Activated naive CD8-positive, alpha-beta T cell (primary cell): Measurements from ENCODE around the gene GRPEL2.
"Not testable (repeated sequence)": the region's sequence is repeated elsewhere in the genome, so short reads cannot be mapped to it uniquely, and the experiment has no call there.

ENCODE experiments used
- H3K27ac Mint-ChIP-seq: one replicate; pipeline ENCODE4 v1.8.0; 2021; ENCODE audit warnings: mixed read lengths
- H3K27me3 Mint-ChIP-seq: one replicate; pipeline ENCODE4 v1.8.0; 2021; ENCODE audit warnings: mixed read lengths
- H3K36me3 Mint-ChIP-seq: one replicate; pipeline ENCODE4 v1.8.0; 2021; ENCODE audit warnings: mixed read lengths
- H3K4me1 Mint-ChIP-seq: one replicate; pipeline ENCODE4 v1.8.0; 2021; ENCODE audit warnings: low read depth, mixed read lengths
- H3K4me3 Mint-ChIP-seq: one replicate; pipeline ENCODE4 v1.8.0; 2021; ENCODE audit warnings: mild to moderate bottlenecking, mixed read lengths
- H3K9me3 Mint-ChIP-seq: one replicate; pipeline ENCODE4 v1.8.0; 2021; ENCODE audit warnings: low read depth, mixed read lengths

The GRPEL2 gene

DNA sequence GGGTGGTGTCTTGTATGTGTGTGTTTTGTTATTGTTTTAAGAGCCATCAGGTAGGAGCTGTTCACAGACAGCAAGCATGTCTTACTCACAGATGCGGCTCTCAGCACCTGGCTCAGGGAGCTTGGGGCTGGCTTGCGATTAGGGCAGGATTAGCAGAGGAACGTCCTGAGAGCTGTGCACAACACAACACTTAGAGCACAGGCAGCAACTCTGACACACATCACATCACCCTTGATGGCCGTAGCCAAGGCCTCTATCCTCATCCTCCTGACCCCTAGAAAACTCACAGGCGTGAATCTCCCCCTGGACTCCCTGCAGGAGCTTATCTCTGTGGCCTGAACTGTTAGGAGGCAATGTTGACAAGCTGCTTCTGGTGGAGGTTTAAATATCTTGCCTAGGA, 40.9 kb downstream of the GRPEL2 start:
- Mint-ChIP-seq H3K4me1 (no peaks in the 10 kb centered on the region), H3K9me3 (no peaks in the 10 kb centered on the region), H3K27me3 (no peaks in the 10 kb centered on the region), H3K36me3 (no peaks in the 10 kb centered on the region), H3K27ac (no peak overlapping the region), H3K4me3 (no peak overlapping the region)

DNA sequence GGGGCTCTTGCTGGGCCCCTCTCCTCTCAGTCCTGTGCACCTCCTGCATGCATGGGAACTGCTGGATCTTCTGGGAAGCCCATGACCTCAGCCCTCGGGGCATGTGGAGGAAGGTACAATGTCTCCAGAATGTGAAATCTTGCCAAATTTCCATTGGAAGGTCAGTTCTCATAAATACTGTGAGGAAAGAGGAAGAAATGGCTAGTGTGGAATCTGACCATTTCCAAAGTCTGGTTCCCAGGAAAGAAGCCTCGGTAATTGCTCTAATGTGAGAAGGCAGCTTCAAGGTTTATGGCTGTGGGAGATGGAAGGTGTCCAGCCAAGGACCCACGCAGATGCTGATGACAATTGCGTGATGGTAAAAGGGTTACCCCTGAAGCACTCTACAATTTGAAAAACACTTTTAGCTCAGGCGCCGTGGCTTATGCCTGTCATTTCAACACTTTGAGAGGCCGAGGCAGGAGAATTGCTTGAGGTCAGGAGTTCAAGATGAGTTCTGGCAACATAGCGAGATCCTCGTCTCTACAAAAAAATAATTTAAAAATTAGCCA, 41.9 kb downstream of the GRPEL2 start:
- H3K27ac Mint-ChIP-seq, result no peak overlapping the region
- H3K9me3 Mint-ChIP-seq, result no peaks in the 10 kb centered on the region

DNA sequence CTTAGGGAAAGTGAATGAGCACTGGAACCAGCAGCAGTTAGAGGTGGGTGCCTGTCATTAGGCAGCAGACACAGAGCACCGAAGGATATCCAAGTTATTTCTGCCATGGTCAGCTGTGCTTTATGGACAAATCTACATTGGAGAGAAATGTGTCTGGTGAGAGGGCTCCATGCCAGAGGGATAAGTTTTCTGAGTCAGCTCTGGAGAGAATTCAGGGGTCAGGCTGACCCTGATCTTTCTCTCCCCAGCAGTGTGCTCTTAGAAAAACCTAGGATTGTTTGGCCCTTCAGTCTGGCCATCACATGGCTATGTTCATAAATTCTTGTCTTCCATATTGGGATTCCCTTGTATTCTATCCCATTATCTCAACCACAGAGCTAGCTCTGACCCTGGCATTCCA, 42.7 kb downstream of the GRPEL2 start:
- Mint-ChIP-seq H3K27me3 (no peaks in the 10 kb centered on the region), H3K36me3 (no peaks in the 10 kb centered on the region), H3K27ac (no peak overlapping the region), H3K4me1 (no peaks in the 10 kb centered on the region), H3K4me3 (no peak overlapping the region), H3K9me3 (no peaks in the 10 kb centered on the region)

More for the DNA sequence above, 41.9 kb downstream of the GRPEL2 start:
- H3K36me3 Mint-ChIP-seq, result no peaks in the 10 kb centered on the region
- no peak overlapping the region for H3K4me3 Mint-ChIP-seq
- H3K4me1 Mint-ChIP-seq, result no peaks in the 10 kb centered on the region
- H3K27me3 Mint-ChIP-seq, result no peaks in the 10 kb centered on the region

DNA sequence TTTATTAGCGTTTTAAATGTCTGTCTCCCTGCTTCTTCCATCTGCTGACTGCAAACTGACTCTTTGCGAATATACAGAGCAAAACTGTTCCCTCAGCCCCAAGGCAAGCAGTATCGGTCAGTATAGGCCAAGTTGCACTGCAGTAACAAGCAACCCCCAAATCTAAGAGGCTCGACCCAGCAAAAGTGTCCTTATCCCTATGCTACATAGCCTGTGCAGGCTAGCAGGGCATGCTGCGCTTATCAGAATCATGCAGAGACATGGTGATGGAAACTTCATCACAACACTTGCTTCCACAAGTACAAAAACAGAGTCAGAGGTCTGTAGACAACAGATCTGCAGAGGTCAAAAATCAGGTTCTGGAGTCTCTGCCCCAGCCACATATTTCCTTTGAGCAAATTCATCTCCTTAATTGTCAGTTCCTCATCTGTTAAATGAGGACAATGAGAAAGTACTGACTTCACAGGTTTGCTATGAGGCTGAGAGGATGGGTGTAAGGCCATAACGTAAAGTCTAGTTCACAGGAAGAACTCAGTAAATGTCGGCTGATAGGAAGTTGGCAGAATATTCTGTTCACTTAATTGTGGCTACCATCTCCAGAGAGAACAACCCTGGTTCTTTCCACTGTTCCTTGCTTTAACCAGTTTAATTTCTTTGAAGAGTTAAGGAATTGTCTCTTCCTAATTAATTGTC, 43.3 kb downstream of the GRPEL2 start:
- Mint-ChIP-seq H3K36me3 (no peaks in the 10 kb centered on the region), H3K27ac (no peak overlapping the region), H3K4me3 (no peak overlapping the region)

DNA sequence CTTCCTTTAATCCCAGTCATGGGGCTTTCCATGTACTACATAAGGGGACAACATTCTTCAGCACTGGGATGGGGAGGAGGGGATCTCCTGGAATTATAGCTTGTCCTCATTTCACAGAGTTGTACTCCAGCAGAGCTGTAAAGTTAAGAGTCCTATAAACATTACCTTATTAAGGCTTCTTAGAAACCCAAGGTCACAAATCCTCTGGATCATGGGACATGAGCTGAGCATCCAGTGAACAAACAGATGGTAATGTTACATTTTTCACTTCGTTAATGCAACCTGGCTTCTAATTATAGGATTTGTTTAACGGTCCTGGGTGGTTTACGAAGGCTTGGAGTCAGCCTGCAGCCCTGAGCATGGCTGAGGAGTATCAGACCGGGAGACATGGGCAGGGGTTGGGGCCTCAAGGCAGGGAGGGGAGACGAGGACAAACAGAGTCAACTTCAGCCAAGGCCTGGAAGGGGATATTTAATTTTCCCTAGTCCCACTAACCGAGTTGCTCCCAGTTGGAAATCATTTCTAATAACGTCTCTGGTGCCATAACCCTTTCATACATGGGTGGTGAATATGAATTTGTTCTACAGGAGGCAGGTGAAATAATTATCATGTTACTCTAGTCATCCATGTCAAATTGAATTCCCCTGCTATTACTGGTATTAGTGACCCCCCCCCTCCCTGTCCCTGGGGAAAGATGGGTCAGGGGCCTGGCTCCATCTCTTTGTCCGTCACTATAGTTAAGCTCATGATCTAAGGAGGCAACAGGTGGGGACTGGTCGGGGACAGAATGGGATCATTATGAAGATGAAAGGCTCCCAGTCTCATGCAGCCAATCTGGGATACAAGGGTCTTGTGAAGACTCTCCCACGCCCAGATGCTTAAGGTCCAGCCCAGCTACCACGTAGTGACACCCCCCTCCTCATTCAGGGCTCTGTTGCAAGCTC, 44.5 kb downstream of the GRPEL2 start:
- no peaks in the 10 kb centered on the region for H3K36me3 Mint-ChIP-seq
- no peaks in the 10 kb centered on the region for H3K27me3 Mint-ChIP-seq
- no peak overlapping the region for H3K4me3 Mint-ChIP-seq
- H3K4me1 Mint-ChIP-seq, result no peaks in the 10 kb centered on the region
- H3K27ac Mint-ChIP-seq, result no peak overlapping the region
- H3K9me3 Mint-ChIP-seq, result no peaks in the 10 kb centered on the region

More for the DNA sequence above, 43.3 kb downstream of the GRPEL2 start:
- Mint-ChIP-seq H3K9me3 (no peaks in the 10 kb centered on the region), H3K27me3 (no peaks in the 10 kb centered on the region), H3K4me1 (no peaks in the 10 kb centered on the region)

DNA sequence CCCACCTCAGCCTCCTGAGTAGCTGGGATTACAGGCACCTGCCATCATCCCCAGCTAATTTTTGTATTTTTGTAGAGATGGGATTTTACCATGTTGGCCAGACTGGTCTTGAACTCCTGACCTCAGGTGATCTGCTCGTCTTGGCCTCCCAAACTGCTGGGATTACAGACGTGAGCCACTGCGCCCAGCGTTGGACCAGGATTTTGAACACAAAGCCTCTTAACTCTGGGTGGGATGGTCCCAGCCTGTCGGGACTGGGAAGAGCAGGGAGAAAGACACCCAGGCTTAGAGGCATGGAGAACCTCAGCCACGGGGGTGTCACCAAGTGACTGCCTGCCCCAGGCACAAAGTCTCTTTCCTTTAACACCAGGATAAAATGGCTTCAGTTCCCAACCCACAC, 45.8 kb downstream of the GRPEL2 start:
- not testable (repeated sequence) for H3K4me3 Mint-ChIP-seq, H3K9me3 Mint-ChIP-seq, H3K27ac Mint-ChIP-seq, H3K36me3 Mint-ChIP-seq, H3K4me1 Mint-ChIP-seq, H3K27me3 Mint-ChIP-seq

DNA sequence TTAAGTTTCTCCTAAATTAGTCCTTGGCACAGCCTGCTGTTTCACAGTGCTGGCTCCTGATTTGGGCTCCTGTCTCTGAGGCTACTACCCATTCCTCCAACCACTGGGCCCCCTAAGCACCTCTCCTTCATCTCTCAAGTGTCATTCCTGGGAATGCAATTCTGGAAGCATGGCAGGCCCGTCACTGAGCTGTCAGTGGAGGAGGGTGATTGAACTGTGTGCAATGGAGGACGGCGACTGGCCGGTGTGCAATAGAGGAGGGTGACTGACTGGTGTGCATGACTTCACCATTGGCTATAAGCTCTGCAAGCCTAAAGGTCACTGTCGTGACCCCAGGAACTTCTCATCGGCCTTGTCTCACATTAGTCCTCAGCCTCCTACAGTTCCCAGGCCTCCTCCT, 46.2 kb downstream of the GRPEL2 start:
- H3K27ac Mint-ChIP-seq, result no peak overlapping the region
- H3K27me3 Mint-ChIP-seq, result no peaks in the 10 kb centered on the region
- H3K36me3 Mint-ChIP-seq, result no peaks in the 10 kb centered on the region
- no peaks in the 10 kb centered on the region for H3K9me3 Mint-ChIP-seq
- no peaks in the 10 kb centered on the region for H3K4me1 Mint-ChIP-seq
- H3K4me3 Mint-ChIP-seq, result no peak overlapping the region

DNA sequence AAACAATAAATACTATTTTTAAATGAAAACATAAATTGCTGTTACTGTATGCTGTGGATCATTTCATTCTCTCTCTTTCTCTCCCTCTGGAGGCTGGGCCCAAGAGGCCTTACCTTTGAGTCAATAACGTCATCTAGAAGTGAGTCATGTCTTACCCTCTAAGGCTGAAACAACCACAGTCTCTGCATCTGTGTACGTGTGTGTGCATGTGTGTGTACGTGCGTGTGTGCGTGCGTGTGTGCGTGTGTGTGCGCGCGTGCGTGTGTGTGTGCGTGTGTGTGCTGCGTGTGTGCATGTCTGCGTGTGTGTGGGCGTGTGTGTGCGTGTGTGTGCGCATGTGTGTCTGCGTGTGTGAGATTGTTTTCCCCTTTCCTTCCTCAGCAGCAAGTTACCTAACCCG, 47.4 kb downstream of the GRPEL2 start:
- Mint-ChIP-seq H3K4me1 (no peaks in the 10 kb centered on the region), H3K27me3 (no peaks in the 10 kb centered on the region), H3K36me3 (no peaks in the 10 kb centered on the region), H3K9me3 (no peaks in the 10 kb centered on the region), H3K27ac (no peak overlapping the region), H3K4me3 (no peak overlapping the region)

DNA sequence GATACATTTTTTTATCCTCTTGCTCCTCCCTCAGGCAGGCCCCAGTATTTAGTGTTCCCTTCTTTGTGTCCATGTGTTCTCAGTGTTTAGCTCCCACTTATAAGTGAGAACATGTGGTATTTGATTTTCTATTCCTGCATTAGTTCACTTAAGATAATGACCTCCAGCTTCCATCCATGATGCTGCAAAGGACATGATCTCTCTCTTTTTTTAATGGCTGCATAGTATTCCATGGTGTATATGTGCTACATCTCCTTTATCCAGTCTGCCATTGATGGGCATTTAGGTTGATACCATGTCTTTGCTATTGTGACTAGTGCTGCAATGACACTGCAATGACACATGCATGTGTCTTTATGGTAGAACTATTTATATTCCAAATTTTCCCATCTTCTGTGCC, 49.7 kb downstream of the GRPEL2 start:
- not testable (repeated sequence) for H3K9me3 Mint-ChIP-seq, H3K27me3 Mint-ChIP-seq, H3K36me3 Mint-ChIP-seq, H3K4me3 Mint-ChIP-seq, H3K4me1 Mint-ChIP-seq, H3K27ac Mint-ChIP-seq

DNA sequence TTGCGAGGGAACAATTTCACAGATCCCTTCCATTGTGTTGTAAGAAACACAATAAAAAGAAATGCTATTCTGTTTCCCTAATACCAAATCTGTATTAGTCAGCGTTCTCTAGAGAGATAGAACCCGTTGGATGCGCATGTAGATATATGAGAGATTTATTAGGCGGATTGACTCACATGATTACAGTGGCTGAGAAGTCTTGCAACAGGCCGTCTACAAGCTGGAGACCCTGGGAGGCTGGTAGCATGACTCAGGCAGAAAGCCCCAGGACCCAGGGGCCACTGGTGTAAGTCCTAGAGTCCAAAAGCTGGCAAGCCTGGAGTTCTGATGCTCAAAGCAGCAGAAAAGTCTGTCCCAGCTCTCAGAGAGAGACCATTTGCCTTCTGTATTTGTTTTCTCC, 52.2 kb downstream of the GRPEL2 start:
- Mint-ChIP-seq H3K36me3 (no peaks in the 10 kb centered on the region), H3K4me1 (no peaks in the 10 kb centered on the region), H3K9me3 (no peaks in the 10 kb centered on the region), H3K4me3 (no peak overlapping the region), H3K27me3 (peaks cover 2% of the 10 kb centered on the region), H3K27ac (no peak overlapping the region)

DNA sequence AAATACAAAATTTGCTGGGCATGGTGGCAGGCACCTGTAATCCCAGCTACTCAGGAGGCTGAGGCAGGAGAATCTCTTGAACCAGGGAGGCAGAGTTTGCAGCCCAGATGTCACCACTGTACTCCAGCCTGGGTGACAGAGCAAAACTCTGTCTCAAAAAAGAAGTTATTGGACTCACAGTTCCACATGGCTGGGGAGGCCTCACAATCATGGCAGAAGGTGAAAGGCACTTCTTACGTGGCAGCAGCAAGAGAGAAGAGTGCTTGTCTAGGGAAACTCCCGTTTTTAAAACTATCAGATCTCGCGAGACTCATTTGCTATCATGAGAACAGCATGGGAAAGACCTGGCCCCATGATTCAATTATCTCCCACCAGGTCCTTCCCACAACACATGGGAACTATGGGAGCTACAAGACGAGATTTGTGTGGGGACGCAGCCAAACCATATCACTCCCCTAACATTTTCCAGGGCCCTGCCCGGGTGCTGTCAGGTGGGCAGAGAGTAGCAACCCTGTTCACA, 53.5 kb downstream of the GRPEL2 start:
- H3K9me3 Mint-ChIP-seq, H3K27ac Mint-ChIP-seq, H3K36me3 Mint-ChIP-seq, H3K27me3 Mint-ChIP-seq, H3K4me3 Mint-ChIP-seq, H3K4me1 Mint-ChIP-seq: not testable (repeated sequence)

DNA sequence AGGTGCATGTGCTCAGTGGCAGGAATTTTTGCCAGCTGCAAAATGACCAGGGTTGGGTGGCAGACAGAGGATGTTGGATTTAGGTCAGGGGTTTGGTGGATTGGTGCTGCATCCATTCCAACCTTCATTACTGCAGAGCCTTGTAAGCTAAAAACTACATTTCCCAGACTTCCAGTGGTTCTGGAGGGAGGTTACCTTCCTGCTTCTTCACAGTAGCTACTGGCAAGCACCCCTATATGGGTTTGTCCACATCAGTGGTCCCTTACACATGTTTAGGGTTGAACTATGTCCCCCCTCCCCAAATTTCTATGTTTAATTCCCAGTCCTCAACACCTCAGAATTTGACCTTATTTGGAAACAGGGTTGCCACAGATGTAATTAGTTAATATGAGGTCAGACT, 54.5 kb downstream of the GRPEL2 start:
- H3K4me1 Mint-ChIP-seq, result no peaks in the 10 kb centered on the region
- H3K4me3 Mint-ChIP-seq, result no peak overlapping the region
- H3K36me3 Mint-ChIP-seq, result no peaks in the 10 kb centered on the region
- no peaks in the 10 kb centered on the region for H3K9me3 Mint-ChIP-seq
- H3K27me3 Mint-ChIP-seq, result peaks cover 2% of the 10 kb centered on the region
- no peak overlapping the region for H3K27ac Mint-ChIP-seq

DNA sequence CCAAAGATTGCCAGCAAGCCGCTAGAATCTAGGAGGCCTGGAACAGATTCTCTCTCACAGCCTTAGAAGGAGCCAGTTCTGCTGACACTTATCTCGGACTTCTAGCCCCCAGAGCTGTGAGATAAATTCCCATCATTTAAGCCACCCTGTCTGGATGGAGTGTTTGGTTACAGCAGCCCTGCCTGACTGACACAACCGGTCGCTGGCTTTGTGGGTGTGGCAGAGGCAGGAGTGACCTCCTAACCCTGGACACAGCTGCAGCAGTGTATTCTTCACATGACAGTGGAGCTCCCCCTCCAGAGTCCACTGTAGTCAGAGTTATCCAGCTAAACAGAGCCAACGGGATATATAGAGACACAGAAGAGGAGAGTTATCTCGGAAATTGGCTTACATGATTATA, 55.0 kb downstream of the GRPEL2 start:
- H3K4me1 Mint-ChIP-seq, result no peaks in the 10 kb centered on the region
- H3K27me3 Mint-ChIP-seq, result peaks cover 2% of the 10 kb centered on the region
- no peaks in the 10 kb centered on the region for H3K36me3 Mint-ChIP-seq
- H3K4me3 Mint-ChIP-seq, result no peak overlapping the region
- no peaks in the 10 kb centered on the region for H3K9me3 Mint-ChIP-seq
- no peak overlapping the region for H3K27ac Mint-ChIP-seq

DNA sequence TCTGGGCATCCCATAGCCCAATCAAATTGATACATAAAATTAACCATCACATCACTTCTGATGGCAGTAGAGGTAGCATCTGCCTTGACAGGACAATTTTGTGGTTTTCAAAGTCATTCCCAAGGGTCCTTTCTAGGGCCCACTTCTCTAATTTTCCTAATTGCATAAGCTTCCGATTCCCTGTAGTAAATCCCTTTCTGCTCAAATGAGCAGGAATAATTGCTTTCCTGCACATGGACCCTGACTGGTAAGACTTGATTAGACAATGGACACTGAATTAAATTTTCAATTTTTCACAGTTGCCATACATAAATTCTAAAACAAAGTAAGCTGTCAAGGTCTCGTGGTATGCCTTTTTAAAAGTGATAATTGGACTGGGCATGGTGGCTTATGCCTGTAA, 55.8 kb downstream of the GRPEL2 start:
- Mint-ChIP-seq H3K36me3 (no peaks in the 10 kb centered on the region), H3K4me3 (no peak overlapping the region), H3K27ac (no peak overlapping the region), H3K9me3 (no peaks in the 10 kb centered on the region), H3K4me1 (no peaks in the 10 kb centered on the region), H3K27me3 (peaks cover 2% of the 10 kb centered on the region)

DNA sequence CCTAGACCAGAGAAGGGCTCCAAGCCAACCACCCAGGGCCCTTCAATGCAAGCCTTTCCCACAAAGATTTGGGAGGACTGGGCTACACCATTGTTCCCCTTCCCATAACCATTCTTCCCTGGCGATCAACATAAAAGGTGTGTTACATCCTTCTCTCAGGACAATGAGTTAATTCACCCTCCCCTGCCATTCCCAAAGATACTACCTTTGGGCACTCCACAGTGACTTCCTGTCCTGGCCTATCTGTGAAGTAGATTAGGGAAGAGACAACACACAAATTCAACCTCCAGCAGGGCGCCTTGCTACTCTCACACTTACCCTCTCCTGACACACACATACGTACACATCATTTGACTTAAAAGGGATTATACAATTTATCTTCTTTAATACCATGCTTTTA, 57.0 kb downstream of the GRPEL2 start:
- Mint-ChIP-seq H3K4me3 (no peak overlapping the region), H3K4me1 (no peaks in the 10 kb centered on the region), H3K27ac (no peak overlapping the region), H3K27me3 (peaks cover 2% of the 10 kb centered on the region), H3K36me3 (no peaks in the 10 kb centered on the region), H3K9me3 (no peaks in the 10 kb centered on the region)
